Gastrocnemius medialis (tissue), 4 donors: ENCODE measurements around the gene C2orf49. TPM values are rescaled to one million over a fixed set of nuclear protein-coding genes. Genes with fewer than 3 reads are reported as not detected.

ENCODE experiments used
- ATAC-seq, 2 donors: fragments of 150-250 bp; one replicate each; pipeline ENCODE4 v1.9.1; 2016
- DNase-seq, 2 donors: peaks; one replicate each; pipeline ENCODE4 v3.0.0-alpha.2; 2019
- H3K27ac ChIP-seq, 4 donors: fragments of 200-600 bp; sonication (generic); 1 replicate in 1 of 4; 2 replicates in 3 of 4; pipeline ENCODE4 v1.5.1; 2016 to 2018; ENCODE audit warnings: mild to moderate bottlenecking in 2 of 4, moderate library complexity in 1 of 4
- H3K27me3 ChIP-seq, 3 donors: fragments of 200-600 bp; sonication (generic) in 2 of 3; 1 replicate in 1 of 3; 2 replicates in 2 of 3; pipeline versions ENCODE4 v1.5.1 to v1.6.0; 2016 to 2019; ENCODE audit warnings: mild to moderate bottlenecking in 1 of 3, moderate library complexity in 1 of 3
- H3K36me3 ChIP-seq, 2 donors: fragments of 200-600 bp; sonication (generic) in 1 of 2; one replicate each; pipeline ENCODE4 v1.5.1; 2017 to 2018
- H3K4me1 ChIP-seq, 2 donors: fragments of 200-600 bp; sonication (generic) in 1 of 2; one replicate each; pipeline ENCODE4 v1.5.1; 2016 to 2017; ENCODE audit warnings: mild to moderate bottlenecking in 2 of 2
- H3K4me3 ChIP-seq, 4 donors: fragments of 200-600 bp; sonication (generic) in 3 of 4; 1 replicate in 1 of 4; 2 replicates in 3 of 4; pipeline ENCODE4 v1.5.1; 2016 to 2019; ENCODE audit warnings: mild to moderate bottlenecking in 2 of 4
- H3K9me3 ChIP-seq, 3 donors: fragments of 200-600 bp; sonication (generic) in 2 of 3; 1 replicate in 1 of 3; 2 replicates in 2 of 3; pipeline ENCODE4 v1.5.1; 2016 to 2019
- CTCF ChIP-seq, 5 experiments: fragments of 450-650 bp in 3 of 5; fragments of 200-600 bp in 2 of 5; sonication (generic) in 2 of 5; IDR thresholded peaks in 4 of 5; conservative IDR thresholded peaks in 1 of 5; 1 replicate in 4 of 5; 2 replicates in 1 of 5; pipeline ENCODE4 v1.5.1; 2016 to 2019; ENCODE audit warnings: antibody characterized with exemption in 5 of 5, mild to moderate bottlenecking in 3 of 5, moderate library complexity in 3 of 5
- POLR2A ChIP-seq, 2 donors: fragments of 450-650 bp; IDR thresholded peaks; one replicate each; pipeline ENCODE4 v1.6.1; 2017; ENCODE audit warnings: antibody characterized with exemption in 2 of 2, mild to moderate bottlenecking in 2 of 2, moderate library complexity in 2 of 2
- in situ Hi-C, 4 donors: fragments of 200-750 bp; cut with MboI; loops; one replicate each; pipeline versions ENCODE4 v1.15.0 to v1.8.0; 2017; ENCODE audit warnings: low sequenced_read_pairs in 4 of 4
- intact Hi-C: fragments of 100-400 bp; cut with DNase I; formaldehyde crosslinking; loops from one replicate; pipeline ENCODE4 v1.15.1; 2023; ENCODE audit warnings: low total_unique reads
- total RNA-seq, 4 donors: library from RNA; depleted of rRNA; stranded (reverse); fragments of >200 nt; gene quantifications; one replicate each; pipeline versions ENCODE4 v1.1.0 to v1.2.3, GENCODE V29; 2016

The C2orf49 gene
- total RNA-seq, 4 donors from 2014 or later, result 12.8 to 26.7 (median 18.6) TPM

DNA sequence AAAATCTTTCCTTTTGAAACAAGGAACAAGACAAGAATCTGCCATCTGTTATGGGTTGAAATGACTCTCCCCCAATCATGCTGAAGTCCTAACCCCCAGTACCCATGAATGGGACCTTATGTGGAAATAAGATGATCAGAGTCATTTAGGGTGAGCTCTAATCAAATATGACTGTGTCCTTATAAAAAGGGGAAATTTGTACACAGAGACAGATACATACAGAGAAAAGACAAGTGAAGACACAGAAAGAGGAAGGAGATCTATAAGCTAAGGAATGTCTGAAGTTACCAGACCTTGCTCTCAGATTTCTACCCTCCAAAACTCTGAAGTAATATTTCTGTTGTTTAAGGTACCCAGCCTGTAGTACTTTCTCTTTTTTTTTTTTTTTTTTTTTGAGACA, 23.5 kb upstream of the C2orf49 start:
- Histone ChIP-seq H3K27me3 (no peaks in the 10 kb centered on the region), H3K9me3 (no peaks in the 10 kb centered on the region), H3K4me3 (no peak overlapping the region), H3K36me3 (no peaks in the 10 kb centered on the region), H3K4me1 (peaks cover 10 to 12% of the 10 kb centered on the region in 2 donors), H3K27ac (no peak overlapping the region)
- ATAC-seq (no peak), DNase-seq (no peak)
- TF ChIP-seq POLR2A (IDR thresholded peaks at IDR 0.05) (no peak), CTCF (IDR thresholded peaks at IDR 0.05 in 4 of 5, conservative IDR thresholded peaks at IDR 0.05 in 1 of 5) (no peak)
- intact Hi-C loops (no loop called here), in situ Hi-C loops (no loop called here)

GRCh38 chr2:105315314-105315713, 22.0 kb upstream of the C2orf49 start:
- Histone ChIP-seq H3K4me3 (no peak overlapping the region), H3K9me3 (no peaks in the 10 kb centered on the region), H3K4me1 (peaks cover 14 to 16% of the 10 kb centered on the region in 2 donors), H3K27me3 (no peaks in the 10 kb centered on the region), H3K27ac (no peak overlapping the region), H3K36me3 (no peaks in the 10 kb centered on the region)
- in situ Hi-C loops, result no loop called here
- no peak for DNase-seq
- intact Hi-C loops, result no loop called here
- ATAC-seq, result no peak
- TF ChIP-seq POLR2A (IDR thresholded peaks at IDR 0.05), result no peak
- TF ChIP-seq CTCF (IDR thresholded peaks at IDR 0.05 in 4 of 5, conservative IDR thresholded peaks at IDR 0.05 in 1 of 5), result no peak

- Histone ChIP-seq H3K36me3 (no peaks in the 10 kb centered on the region), H3K27me3 (no peaks in the 10 kb centered on the region), H3K4me3 (no peak overlapping the region), H3K9me3 (no peaks in the 10 kb centered on the region), H3K4me1 (peaks cover 17 to 26% of the 10 kb centered on the region in 2 donors), H3K27ac (no peak overlapping the region)
- TF ChIP-seq CTCF (IDR thresholded peaks at IDR 0.05 in 4 of 5, conservative IDR thresholded peaks at IDR 0.05 in 1 of 5) (no peak), POLR2A (IDR thresholded peaks at IDR 0.05) (no peak)
- in situ Hi-C loops, result no loop called here
- DNase-seq, result no peak
- ATAC-seq, result no peak
- intact Hi-C loops, result no loop called here
Measured at GRCh38 chr2:105317937-105318336, 19.4 kb upstream of the C2orf49 start.

DNA sequence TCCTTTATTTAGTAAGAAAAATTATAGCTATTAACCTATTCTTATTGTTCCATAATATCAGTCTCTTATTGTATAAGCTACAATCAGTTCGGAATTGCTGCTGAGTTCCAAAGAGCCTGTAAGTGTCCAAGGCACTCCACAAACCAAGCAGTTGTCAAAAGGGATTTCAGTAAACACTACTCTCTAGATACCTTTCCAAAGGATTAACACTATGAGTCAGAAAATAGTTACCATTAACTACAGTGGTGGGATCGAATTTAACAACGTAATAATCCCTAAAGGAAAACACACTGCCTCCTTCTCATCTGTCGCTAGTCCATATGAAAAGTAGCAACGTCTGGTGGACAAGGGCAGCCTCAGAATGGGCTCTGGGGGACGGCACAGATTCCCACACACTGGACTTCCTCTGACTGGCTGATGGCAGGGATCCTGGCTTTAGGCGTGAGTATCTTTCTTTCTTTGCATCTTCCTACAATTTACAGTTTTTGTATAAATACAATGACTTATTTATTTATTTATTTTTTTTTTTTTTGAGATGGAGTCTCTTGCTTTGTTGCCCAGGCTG, 16.6 kb upstream of the C2orf49 start:
- no peaks in the 10 kb centered on the region for H3K27me3 ChIP-seq
- intact Hi-C loops (no loop called here), in situ Hi-C loops (no loop called here)
- no peak for TF ChIP-seq POLR2A (IDR thresholded peaks at IDR 0.05)
- TF ChIP-seq CTCF (IDR thresholded peaks at IDR 0.05 in 4 of 5, conservative IDR thresholded peaks at IDR 0.05 in 1 of 5), result no peak
- no peaks in the 10 kb centered on the region for H3K36me3 ChIP-seq
- H3K27ac ChIP-seq, result peak overlapping the region; percentile 44 to 73 (median 56)
- H3K4me1 ChIP-seq, result peaks cover 17 to 20% of the 10 kb centered on the region in 2 donors
- ATAC-seq, result peak; percentile 82 to 95
- no peaks in the 10 kb centered on the region for H3K9me3 ChIP-seq
- H3K4me3 ChIP-seq, result peak overlapping the region in 1 of 4 donors; percentile 2
- no peak for DNase-seq
